NCI-H2227 treated with DMSO at 0.1 percent for 48 hours (cell line): ENCODE measurements around the gene ABTB1.
"Not testable (repeated sequence)": the region's sequence is repeated elsewhere in the genome, so short reads cannot be mapped to it uniquely, and the experiment has no call there.

Experiments used
- DNase-seq: peaks from one replicate; lab custom pipeline; 2025; lab: John Stamatoyannopoulos, UW

Gene ABTB1

DNA sequence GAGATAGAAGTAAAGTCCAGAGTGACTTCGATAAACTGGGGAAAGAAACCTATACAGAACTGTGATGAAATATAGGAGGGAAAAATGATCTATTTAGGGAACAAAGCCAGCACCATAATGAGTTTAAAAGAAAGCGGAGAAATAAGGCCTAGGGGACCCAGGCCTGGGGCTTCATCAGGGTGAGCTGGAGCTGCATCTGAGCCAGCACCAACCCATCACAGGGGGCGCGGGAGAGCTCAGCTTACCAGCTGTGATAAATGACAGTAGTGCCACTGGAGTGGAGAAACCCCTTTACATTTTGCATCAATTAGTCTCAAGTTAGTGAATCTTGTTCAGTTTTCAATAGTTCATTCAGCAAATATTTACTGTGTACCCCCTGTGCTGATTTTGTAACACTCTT lies 22.5 kb upstream of the ABTB1 start:
- DNase-seq: no peak

DNA sequence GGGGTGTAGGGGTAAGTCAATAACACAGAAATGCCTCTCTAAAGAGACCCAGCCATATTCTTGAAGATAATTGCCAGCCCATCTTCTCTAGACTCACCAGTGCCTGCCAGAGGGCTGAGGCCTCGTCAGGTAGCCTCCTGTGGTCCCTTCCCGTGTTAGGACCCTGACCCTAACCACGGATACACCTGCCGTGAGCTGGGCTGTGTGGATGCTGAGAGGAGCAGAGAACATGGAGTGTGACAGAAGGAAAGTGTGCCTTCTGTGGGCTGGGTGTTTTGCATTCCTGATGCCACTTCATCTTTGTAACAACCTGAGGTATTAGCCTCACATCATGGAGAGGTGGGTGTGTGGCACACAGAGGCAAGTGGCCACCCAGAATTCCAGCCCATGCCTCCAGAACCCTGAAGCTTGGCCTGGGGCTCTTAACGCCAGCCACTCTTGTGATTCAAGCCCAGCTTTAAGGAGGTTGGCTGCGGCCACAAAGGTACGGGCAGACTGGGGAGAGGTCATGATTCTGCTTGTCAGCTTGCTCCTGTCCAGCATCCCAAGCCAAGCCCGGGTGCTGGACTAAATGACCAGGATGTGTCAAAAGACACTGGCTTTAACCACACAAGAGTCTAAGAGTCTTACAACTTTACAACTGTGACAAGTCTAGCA lies 21.1 kb upstream of the ABTB1 start:
- no peak for DNase-seq

- DNase-seq: peak; percentile 20
These were observed 20.3 kb upstream of the ABTB1 start for GRCh38 chr3:127652246-127652995.

GRCh38 chr3:127654374-127654773 lies 18.4 kb upstream of the ABTB1 start:
- no peak for DNase-seq

GRCh38 chr3:127654993-127655392 lies 17.8 kb upstream of the ABTB1 start:
- DNase-seq: not testable (repeated sequence)

- no peak for DNase-seq
These were observed 17.1 kb upstream of the ABTB1 start for GRCh38 chr3:127655641-127656040.

GRCh38 chr3:127656906-127657305 lies 15.8 kb upstream of the ABTB1 start:
- DNase-seq: no peak

- DNase-seq: no peak
These were observed 14.5 kb upstream of the ABTB1 start for GRCh38 chr3:127658234-127658633.

- DNase-seq: no peak
These were observed 12.0 kb upstream of the ABTB1 start for GRCh38 chr3:127660621-127661251.

DNA sequence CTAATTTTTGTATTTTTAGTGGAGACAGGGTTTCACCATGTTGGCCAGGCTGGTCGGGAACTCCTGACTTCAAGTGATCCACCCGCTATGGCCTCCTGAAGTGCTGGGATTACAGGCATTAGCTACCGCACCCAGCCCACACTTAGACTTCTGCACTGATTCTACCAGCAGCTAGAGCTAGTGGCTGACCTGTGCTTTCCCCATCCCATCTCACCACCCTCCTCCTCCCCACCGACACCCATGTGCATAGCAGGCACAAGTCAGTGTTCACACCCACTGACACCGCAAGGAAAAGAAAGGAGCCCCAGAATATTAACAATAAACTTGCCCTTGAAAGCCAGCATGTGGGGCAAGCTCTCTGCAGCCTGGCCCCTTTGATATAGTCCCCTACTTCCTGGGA lies 11.2 kb upstream of the ABTB1 start:
- no peak for DNase-seq

GRCh38 chr3:127662001-127662469 lies 10.7 kb upstream of the ABTB1 start:
- DNase-seq: no peak

GRCh38 chr3:127663151-127663550 lies 9.6 kb upstream of the ABTB1 start:
- DNase-seq: no peak

GRCh38 chr3:127665165-127665564 lies 7.6 kb upstream of the ABTB1 start:
- no peak for DNase-seq

GRCh38 chr3:127665586-127665985 lies 7.2 kb upstream of the ABTB1 start:
- no peak for DNase-seq

DNA sequence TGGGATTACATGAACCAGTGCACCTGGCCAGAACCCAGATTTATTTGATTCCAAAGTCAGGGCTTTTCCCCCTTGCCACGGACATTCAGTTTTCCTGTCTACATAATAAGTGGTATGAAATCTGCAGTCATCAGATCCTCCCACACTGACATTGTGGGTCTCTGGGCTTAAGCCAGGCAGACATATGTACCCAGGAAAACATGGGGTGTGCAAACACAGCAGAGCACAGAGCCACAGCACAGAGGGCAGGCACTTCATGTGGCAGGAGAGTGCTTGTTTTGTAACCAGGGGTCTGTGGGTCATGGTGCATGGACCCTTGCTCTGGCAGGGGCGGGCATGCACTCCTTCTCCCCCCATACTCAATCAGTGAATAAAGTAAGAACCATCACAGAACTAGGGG lies 6.1 kb upstream of the ABTB1 start:
- no peak for DNase-seq

DNA sequence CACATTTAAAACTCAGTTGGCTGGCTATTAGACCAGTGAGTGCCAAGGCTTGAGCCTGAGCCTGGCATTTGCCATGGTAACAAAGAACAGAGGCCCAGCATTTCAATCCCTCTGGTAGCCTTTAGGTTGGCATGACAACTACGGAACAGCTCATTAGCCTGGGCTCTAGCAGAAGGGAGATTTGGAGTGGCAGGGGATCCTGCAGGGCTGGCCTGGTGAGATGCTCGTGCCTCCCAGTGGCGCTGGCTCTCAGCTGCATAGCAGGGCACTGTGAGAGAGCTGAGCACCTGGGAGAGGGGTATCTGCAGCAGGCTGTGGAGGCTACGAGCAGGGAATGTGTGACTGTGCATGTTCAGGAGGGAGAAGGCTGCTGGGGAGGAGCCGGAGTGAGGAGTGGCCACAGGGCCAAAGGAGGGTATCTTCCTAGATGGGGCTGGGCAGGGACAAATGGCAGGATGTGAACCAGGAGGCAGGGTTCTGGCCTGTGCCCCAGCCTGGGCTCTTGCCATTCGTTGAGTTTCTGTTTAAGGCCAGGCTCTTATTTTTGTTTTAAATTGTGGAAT lies 5.6 kb upstream of the ABTB1 start:
- DNase-seq: peak; percentile 35

DNA sequence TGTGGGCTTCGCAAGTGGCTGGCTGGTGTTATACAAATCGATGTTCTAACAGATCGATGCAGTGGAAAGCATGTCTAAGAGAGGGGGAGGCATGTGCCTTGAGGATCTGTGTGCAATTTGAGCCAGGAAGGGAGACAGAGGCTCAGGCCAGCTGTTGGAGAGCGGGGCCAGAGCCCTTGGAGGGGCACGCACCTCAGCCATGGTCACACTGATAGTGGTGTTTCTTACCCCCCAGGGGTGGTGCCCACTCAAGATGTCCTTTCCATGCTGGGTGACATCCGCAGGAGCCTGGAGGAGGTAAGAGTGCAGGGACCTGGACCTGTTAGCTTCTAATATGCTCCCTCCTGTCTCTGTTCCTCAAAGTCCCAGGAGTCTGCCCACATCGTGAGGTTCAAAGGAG lies 3.8 kb upstream of the ABTB1 start:
- no peak for DNase-seq

DNA sequence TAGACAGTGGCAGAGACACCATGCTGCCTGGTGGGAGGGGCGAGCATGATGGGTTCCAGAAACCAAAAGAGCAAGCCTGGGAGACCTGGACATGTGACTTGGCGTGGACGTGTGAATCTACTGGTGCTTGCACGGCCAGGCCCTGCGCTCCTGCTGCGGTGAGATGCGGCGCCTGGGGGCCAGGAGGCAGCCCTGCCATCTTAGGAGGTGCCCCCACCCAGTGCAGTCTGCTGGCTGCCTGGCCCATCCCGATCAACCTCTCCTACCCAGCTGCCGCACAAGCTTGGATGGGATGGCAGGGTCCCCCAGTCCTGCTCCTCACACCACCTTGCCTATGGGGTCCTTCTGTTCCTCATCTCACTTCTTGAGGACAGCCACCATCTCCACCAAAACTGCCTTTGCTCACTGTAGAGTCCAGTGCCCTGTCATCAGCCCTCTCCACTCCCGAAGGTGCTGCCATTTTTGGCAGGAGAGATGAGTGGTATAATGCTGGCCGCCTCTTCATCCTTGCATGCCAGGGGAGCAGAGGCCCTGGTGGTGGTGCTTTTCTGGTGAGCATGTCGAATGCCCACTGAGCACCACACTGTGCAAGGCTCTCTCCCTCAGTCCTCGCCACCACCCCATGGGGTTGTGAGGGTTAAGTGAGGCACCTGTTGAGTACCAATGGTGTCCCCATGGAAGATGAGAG lies 3.1 kb upstream of the ABTB1 start:
- DNase-seq: no peak

GRCh38 chr3:127670229-127670559 lies 2.6 kb upstream of the ABTB1 start:
- no peak for DNase-seq

DNA sequence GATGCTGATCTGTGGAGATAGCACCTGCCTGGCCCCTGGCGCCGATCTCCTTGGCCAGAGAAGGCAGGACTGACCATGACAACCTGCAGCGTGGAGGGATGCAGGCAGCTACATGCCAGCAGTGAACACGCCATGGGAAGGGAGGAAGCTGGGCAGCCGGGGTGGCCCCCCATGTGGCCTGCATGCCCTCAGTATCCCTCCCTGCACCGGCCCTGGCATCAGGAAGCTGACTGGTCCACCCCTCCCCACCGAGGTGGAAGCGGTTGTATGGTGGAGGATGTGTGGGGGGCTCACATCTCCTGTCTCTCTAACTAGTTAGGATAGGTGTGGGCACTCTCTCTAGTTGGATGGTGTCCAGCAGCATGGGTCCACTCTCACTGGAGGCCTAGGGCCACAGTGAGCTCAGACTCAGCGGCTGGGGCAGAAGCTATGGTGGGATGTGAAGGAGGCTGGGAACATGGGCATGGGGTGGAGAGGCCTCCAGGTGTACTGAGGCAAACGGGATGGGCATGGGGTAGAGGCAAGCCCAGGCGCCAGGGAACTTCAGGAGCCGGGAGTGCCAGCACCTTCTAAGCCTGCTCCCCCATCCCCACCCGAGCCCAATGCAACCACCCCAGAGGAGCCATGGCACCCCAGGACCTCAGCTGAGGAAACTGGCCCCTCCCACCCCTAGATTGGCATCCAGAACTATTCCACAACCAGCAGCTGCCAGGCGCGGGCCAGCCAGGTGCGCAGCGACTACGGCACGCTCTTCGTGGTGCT lies 1.8 kb upstream of the ABTB1 start:
- no peak for DNase-seq

DNA sequence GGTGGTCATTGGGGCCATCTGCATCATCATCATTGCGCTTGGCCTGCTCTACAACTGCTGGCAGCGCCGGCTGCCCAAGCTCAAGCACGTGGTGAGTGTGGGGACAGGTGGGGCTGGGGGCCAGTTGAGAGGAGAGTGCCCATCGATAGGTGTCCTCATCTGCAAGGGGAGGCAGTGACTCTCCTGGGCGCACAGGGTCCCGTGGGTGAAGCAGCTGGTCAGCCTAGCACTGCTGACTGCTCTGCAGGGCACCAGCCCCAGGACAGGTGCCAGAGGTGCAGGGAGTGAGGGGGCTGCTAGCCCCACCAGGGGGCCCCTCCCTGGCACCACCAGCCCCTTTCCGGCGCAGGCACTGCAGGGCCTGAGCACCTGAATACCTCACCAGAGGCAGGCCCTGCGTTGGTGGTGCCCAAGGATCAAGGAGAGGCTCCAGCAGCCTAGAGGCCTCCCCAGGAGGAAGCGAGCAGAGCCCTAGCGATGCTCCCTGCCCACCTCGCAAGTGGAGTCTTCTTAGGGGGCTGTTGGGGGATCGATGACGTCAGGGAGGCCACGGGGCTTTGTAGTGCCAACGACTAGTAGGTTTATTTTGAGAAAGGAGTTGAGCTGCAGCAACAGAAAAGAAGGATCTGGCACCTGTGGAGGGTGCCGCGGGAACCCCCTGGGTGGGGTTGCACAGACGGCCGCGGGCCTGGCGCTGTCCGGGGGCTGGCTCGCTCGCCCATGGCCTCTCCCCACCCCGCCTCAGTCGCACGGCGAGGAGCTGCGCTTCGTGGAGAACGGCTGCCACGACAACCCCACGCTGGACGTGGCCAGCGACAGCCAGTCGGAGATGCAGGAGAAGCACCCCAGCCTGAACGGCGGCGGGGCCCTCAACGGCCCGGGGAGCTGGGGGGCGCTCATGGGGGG lies 976 bp upstream of the ABTB1 start:
- no peak for DNase-seq
